ENCODE measurements around the gene CTNNAL1.
"Not testable (repeated sequence)": the region's sequence is repeated elsewhere in the genome, so short reads cannot be mapped to it uniquely, and the experiment has no call there.

CTNNAL1 gene

DNA sequence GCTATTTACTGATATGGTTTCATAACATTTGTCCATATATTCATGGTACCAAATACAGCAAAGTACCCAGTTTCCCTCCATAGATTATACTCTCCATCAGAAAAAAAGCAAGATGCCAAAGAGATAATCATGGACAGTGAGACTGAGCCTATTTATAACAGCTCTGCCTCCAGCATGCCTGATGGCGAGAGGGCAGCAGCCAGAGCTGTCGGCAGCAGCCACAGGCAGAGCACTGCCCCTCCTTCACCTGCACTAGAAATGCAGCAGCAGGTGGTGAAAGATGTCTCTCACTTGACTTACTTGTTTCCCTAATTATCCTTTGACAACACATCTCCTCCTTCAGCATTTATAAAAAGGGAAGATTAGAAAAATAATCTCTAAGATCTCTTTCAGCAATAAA is 32.4 kb downstream of the CTNNAL1 start:
- DNase-seq: no peak

DNA sequence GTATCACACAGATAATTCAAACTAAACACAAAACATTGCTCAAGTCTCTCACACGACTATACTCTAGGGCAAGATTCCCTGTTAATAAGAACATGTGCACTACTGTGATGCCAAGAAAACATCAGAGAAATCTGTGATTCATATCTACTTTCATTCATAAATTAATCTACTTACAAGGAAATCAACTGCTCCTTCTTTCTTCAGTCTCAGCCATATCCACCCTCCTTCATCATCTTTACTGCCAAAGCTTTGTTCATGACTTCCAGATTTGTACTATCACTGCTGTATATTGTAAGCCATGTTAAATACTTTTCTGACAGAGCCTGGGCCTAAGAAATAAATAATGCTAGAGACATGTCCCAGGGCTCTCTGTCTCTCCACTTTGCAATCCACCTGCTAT is 35.1 kb downstream of the CTNNAL1 start:
- no peak for DNase-seq

DNA sequence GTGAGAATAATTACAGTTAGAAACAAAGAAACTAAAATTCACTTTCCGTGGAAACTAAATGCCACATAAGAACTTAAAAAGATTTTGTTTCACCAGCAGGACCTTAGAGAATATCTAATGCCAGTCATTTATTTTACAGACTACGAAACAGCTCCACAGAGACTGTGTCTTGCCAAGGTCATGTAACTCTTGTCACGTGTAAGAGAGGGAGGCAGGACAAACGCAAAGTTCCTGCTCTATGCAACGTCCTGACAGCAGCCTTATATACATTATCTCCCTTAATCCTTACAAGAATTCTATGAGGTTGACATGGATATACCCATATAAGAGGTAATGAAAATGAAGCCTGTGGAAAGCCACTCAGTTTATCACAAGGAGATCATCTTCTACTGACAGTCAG is 39.4 kb downstream of the CTNNAL1 start:
- DNase-seq: no peak

DNA sequence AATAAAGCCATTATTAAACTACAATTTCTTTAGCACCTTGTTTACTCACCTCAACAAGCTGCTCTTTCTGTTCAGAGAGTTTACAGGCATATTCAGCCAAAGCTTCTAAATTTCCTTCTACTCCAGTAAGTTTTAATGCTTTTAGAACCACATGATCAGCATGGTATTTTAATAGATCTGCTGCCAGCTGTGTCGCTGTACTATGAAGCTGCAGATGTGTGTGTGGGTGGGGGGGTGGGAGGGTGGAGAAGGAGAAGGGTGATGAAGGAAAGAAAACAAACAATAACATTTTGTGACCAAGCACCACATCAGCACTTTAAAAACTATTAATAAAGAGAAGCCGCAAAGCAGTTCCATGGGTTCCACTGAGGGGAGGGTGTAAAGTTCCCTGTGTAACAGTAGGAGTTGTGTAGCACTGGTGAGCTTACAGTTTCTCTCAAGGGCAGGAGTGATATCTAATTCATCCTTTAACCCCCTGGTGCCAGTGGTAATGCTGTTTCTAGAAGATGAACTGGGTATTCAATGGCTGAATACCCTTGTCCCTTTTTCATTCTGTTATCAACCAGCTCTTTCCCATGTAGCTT is 40.6 kb downstream of the CTNNAL1 start:
- no peak for DNase-seq

DNA sequence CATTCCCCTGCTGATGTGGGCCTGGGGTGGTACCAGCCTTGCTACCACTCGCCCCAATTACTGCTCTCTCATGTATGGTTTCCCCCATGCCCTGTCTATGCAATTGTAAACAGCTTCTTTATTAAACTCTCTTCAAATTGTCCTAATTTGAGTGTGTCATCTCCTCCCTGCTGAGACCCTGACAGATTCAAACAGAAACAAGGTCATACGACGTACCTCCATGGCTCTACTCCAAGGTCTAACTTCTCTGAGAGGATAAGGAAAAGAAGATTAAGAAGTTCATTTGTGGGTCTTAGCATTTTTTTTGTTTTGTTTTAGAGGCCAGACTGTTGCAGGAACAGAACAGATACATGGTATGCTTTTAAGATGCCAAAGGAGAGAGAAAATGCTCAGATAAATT is 41.1 kb downstream of the CTNNAL1 start:
- DNase-seq: no peak

DNA sequence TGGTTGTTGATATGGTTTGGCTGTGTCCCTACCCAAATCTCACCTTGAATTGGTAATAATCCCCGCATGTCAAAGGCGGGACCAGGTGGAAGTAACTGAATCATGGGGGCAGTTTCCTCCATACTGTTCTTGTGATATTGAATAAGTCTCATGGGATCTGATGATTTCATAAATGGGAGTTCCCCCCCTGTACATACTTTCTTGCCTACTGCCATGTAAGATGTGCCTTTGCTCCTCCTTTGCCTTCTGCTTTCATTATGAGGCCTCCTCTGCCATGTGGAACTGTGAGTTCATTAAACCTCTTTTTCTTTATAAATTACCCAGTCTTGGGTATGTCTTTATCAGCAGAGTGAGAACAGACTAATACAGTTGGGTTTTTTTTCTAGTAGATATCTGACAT is 41.9 kb downstream of the CTNNAL1 start:
- DNase-seq: not testable (repeated sequence)

DNA sequence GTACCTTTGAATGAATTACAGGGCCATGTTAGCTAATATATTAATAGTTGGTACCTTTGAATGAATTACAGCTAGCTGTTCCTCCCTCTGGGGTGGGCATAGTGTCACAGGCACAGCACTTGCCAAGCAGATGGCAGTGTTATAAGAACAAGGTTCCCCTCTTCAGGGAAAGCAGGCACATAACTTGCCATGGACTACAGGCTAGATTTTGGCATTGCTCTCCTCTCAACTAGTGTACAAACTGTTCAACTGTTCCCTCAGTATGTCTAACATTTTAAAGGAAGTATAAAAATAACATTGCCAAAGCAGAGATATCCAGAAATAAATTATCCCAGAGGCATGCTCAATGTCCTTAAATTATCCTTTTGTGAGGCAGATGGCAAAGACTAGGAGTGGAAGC is 45.4 kb downstream of the CTNNAL1 start:
- no peak for DNase-seq

DNA sequence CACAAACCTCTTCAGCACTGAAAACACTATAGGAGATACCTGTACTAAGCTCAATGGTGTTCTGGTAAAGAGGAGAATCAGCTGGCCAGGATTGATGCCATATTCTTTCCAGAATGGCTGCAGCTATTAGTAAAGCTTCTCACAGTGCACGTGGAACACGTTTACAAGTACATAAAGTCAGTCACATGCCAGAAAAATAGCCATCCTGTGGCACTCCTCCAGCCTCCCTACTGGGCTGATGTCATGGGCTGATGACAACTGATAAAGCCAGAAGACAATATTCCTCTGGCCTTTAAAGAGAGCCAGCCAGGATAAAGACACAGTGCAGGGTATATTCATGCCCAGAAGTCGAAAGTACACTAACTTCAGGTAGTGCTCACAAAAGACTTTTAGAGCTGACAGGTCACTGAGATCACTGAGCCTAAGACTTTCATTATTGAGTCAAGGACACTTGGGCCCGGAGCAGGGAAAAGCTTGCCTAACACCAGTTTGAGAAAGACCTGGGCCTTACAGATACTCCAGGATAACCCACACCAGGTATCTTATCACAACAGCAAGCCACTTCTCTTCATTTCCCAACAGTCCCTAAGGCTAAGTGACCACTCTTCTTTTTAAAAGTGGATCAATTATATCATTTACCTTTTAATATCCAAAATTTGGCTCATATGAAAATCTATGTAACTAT is 49.7 kb downstream of the CTNNAL1 start:
- no peak for DNase-seq

DNA sequence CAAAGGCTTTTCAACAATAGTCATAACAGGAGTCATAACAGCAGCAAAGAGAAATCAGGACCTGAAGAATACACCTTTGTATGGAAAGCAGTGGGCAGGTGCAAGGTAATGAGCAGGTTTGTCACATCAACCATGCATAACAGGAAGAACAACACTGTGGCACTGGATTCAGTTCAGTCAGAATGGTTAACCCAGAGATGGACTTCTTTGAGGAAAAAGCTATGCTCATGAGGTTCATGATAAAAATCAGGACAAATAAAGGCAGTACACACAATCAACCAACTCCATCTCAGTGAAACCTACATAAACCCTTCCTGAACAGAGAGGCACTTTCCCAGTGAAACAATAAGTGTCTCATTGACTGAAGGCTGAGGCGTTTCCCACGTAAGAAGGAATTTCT is 52.1 kb downstream of the CTNNAL1 start:
- DNase-seq: no peak

DNA sequence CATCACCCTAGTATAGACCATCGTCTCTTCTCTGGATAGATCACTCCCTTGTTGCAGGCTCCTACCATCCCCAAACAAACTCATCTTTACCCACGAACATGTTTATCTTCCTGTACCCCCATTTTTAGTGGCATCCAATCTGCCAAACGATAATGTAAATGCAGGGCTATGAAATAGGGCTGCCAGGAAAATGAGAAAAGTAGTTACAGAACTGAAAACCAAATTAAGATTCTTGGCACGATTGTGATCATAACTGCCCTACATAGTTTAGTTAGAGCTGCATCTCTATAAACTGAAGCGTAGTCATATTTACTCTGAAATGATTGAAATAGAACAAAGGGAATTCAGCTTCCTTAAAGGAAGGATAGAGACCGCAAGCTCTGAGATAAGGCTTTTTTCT is 53.0 kb downstream of the CTNNAL1 start:
- DNase-seq: no peak

DNA sequence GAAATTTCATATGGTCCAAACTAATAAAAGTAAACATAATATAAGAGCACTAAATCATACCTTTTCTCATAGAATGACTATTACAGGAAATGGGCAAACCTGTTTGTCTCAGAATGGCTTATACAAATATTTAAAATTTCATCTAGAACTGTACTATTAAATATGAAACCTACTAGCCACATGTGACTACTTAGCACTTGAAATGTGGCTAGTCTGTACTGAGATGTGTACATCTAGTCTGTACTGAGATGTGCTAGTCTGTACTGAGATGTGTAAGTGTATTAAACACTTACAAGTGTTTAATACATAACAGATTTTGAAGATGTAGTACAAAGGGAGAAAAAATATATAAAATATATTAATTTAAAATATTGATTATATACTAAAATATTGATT is 56.7 kb downstream of the CTNNAL1 start:
- DNase-seq: no peak

DNA sequence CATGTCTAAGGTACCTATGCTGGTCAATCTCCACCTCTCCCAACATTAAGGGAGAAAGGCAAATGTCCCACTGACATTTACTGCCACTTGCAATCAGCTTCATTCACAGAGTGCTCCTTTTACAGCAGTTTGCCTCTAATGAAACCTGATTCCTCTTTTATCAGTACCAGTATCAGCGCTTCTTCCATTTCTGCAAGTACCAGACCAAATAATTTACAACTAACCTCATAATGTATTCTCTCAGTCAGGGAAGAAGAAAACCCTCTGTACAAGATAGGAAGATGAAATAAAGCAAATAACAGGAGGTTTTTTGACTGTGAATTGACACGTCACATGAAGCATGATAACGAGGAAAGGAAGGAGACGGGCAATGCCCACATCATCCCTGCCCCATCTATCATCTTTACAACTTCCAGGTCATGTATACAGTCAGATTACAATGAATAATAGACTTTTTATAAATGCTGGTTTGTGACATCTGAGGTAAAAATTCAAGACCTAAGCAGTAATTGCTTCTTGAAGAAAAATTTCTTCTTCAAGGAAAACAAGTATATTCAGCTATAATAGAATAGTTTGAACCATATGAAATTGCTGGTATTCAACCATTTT is 57.2 kb downstream of the CTNNAL1 start:
- no peak for DNase-seq

DNA sequence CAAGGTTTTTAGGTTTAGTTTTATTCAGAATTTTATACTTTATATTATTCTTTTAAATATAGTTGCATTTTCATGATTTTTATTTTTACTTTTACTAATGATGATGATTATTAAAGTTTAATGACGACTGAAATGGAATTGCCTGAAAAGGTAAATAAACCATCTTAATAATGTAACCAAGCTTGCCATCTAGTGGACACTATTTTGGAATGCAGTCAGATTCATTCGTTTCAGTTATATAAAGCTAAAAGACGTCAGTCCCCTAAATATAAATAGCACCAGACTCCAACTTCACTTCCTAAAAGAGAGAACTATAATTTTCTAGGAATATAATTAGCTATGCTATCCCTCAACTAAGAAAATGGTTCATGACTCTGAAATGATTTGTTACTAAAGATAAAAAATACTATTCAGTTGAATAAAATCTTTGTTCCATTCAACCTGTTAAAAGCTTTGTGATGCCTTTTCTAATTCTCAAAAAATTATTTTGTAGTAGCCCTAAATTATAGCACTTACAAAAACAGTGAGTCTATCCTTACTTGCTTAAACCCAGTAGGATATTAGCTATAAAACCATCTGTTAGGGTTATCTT is 59.2 kb downstream of the CTNNAL1 start:
- DNase-seq: peak; percentile 49

DNA sequence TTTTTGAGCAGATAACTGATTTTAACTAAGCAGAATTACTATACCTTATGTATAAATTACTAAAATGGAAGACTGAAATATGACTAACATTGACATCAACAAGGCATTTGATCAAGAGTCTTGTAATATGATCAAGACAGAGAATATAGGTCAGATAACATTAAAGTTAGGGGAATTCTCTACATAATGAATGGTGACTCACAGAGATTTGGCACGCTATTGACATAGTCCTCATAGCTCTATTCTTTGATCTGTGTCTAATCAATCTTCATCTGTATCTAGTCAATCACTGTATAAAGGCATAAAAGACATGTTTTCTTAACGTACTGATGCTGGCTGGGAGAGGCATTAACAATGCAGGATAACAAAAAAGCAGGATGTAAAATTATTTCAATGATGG is 61.7 kb downstream of the CTNNAL1 start:
- DNase-seq: no peak

DNA sequence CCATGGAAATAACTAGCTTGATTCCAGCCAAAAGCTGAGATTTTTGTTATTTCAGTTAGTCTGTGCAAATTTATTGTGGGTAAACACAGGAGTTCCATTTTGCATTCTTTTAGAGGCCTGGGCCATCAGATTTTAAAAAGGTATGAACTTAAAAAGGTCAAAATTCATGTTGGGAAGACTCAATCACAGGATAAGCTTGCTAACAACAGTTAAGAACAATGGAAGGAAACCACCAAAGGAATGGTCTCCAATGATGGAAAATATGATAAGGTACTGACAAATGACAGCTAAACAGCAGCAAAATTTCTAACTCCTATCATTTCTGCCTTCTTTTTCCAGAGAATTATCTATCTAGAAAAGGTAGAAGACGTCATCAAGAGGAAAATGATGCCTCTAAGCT is 63.1 kb downstream of the CTNNAL1 start:
- no peak for DNase-seq

DNA sequence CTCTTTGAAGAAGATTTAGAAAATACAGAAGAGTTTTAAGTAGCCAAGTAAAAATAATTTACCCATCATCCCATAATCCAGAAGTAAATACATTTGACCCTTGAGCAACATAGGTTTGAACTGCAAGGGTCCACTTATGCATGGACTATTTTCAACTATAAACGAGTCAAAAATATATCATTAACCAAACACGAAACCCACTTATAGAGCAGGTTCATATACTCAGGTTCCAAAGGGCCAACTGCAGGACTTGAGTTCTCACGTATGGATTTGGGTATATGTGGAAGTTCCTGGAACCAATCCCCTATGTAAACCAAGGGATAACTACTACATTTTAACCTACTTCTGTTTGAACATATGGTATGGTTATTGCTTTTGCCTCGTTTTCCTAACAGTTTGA is 73.3 kb downstream of the CTNNAL1 start:
- DNase-seq: no peak

DNA sequence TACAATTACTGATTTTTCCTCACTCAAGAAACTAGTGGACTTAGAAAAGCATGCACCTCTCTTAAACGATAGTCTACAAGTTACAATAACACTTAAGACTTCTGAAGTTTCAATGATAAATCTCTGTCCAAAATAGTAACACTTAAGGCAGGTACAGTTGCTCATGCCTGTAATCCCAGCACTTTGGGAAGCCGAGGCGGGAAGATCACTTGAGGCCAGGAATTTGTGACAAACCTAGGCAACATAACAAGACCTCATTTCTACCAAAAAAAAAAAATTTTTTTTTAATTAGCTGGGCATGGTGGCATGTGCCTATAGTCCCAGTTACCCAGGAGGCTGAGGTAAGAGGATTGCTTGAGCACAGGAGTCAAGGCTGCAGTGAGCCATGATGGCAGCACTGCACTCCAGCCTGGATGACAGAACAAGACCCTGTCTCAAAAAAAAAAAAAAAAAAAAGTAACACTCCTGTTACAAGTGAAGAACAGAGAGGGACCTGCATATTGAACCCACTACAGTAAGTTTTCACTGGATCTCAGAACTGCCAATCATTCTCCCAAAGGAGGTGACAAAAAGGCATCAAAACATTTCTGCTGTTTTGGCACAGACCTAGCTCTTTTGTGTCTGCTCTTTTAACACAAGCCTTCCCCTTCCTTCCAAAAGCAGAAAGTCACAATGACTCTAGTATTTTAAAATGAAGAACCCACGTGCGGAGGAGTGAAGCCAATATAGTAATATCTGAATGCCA is 75.6 kb downstream of the CTNNAL1 start:
- DNase-seq: no peak

DNA sequence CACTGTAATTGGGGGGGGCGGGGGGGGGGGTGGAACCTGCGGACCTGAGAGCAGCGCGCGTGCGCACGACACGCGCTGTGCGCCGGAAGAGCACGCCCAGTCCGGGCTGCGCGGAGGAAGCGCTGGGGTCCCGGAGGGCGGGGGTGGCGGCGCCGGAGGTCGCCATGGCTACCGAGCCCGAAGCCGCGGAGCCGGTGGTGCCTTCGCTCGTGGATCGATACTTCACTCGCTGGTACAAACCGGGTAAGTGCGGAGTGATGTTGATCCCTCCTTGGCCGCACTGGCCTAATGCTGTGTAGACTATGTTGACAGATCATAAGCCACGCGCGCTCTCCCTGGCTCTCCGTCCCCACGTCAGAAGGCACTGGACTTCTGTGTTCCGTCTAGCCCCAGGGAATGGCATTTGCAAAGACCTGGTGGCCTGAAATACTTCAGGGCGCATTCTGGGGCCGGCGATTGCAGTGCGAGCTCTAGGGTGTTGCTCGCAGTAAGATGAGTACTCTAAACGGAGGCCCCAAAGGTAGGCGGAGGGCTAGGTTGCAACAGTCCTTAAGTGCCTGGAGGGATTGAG is 78.9 kb downstream of the CTNNAL1 start, which contains the start of gene ABITRAM:
TSS of gene ABITRAM (plus strand) at position 78 of the 571 bp plus-strand sequence. CDS start at position 165, 87 bp downstream.
- peak; percentile 86 for DNase-seq

DNA sequence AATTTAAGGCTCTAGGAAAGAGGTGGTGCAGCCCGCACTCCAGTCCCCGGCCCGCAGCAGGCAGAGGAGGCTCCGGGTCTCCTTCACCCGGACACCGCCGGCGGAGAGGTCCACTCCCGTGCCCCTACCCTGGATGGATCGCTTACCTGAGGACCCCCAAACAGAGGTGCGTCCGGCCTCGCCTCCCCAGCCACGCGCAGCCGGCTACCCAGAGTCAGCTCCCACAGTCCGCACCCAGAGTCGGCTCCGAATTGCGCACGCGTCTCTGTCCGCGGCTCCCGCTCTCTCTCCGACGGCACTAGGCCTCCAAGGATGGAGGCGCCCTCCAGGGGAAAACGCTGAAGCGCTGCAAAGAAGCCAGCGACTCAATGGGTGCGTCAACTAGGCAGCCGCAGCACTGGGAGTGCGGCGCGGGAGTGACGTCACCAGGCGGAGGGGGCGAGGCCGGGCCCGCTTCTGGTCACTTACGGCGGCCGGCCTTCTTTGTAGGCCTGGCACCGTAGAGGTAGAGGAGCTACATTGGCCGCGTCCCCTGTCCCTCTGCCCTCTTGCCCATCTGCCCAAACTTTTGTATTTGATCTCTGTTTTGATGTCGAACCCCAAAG is 79.5 kb downstream of the CTNNAL1 start, which contains the start of gene ELP1:
TSS of gene ELP1 (minus strand) at position 407 of the 605 bp plus-strand sequence. CDS start 2,978 bp downstream, outside the sequence.
- peak; percentile 93 for DNase-seq

DNA sequence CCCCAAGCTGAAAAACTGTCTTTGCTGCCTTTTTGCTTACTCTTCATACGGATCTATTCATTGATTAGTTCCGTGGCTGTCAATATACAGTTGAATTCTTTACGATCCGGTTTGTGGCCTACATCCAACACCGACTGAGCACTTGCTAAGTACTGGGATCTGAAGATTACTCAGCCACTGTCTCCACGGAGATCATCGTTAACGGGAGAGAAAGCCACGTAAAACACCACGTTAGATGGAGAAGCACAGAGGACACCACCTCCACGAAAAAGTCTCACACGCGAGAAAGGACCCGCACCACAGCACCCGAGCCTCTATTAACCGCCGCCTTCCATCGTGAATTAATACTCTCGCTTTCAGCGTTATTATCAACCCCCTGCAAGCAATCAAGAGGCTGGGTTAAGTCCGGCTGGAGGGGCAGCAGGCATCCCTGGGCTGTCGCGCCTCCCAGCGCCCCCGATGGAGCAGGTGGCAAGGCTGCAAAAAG is 80.0 kb downstream of the CTNNAL1 start:
- DNase-seq: no peak

DNA sequence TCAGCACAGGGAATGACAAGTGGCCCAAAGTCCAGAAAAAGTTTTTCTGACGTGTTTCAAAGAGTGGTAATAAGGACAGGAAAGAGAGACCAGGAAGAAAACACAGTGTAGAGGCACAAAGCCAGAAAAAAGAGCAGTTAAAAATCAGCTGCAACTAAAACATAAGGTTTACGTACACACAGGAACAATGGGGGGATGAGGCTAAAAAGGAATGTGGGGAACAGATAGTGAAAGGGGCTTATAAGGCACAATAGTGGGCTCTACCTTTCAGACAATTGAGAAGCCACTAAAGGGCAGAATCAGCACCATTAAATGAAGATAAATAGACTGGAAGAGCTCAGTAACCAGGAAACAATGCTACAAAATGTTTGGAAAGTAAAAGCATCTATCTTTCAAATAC is 84.9 kb downstream of the CTNNAL1 start:
- DNase-seq: no peak

DNA sequence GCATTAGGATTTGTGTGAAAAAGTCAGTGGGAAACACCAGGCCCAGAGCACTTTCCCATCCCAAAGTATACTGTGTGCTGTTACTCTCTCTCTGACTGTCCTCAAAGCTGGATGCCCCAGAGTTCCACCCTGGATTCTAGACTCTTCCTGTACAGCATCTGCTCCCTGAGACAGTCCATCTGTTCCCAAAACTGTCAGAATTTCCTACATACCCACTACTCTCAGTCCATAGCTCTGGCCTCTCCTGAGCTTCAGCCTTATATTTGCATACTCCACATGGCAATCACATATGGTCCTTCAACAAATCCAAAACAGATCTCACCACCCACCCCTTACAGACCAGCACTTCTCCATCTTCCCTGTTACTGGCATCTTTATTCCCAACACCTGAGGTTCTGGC is 88.8 kb downstream of the CTNNAL1 start:
- no peak for DNase-seq

Measured in CD4-positive, alpha-beta T cell treated with Interleukin-12 subunit alpha and Interleukin-12 subunit beta, for 1 hour (primary cell).